Stimulated activated CD4-positive, alpha-beta T cell treated with anti-CD3 and anti-CD28 coated beads, Interleukin-1b, Interleukin-23, amount 100 ng/mL, for 48 hours (primary cell): ENCODE results near the gene CERS1.

ENCODE experiments used
- DNase-seq: peaks from one replicate; pipeline ENCODE4 v3.0.0-alpha.2; 2020

The CERS1 gene

GRCh38 chr19:18898607-18899408 lies 2.9 kb upstream of the CERS1 start:
- no peak for DNase-seq

DNA sequence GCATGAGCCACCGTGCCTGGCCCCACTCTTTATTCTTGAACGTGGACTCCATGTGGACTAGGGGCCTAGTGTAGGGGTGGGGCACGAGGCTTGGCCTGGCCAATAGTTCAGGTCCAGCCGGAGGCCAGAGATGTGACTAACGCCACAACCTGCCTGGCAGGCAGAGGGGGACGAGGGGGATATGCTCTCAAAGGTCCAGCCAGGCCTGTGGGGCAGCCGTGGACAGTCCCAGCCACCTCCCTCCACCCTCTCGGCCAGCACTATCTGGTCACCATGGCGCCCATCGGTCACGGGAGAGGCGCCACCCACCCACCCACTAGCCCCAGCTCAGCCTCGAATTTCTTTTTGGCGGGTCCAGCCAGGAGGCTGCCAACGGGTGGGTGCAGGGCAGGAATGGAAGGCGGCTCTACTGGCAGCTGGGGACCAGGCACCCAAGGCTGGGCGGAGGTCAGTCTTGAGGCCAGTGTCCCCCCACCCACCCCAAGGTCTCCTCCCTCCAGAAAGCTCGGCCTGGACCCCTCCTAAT lies 2.2 kb upstream of the CERS1 start:
- DNase-seq: no peak

DNA sequence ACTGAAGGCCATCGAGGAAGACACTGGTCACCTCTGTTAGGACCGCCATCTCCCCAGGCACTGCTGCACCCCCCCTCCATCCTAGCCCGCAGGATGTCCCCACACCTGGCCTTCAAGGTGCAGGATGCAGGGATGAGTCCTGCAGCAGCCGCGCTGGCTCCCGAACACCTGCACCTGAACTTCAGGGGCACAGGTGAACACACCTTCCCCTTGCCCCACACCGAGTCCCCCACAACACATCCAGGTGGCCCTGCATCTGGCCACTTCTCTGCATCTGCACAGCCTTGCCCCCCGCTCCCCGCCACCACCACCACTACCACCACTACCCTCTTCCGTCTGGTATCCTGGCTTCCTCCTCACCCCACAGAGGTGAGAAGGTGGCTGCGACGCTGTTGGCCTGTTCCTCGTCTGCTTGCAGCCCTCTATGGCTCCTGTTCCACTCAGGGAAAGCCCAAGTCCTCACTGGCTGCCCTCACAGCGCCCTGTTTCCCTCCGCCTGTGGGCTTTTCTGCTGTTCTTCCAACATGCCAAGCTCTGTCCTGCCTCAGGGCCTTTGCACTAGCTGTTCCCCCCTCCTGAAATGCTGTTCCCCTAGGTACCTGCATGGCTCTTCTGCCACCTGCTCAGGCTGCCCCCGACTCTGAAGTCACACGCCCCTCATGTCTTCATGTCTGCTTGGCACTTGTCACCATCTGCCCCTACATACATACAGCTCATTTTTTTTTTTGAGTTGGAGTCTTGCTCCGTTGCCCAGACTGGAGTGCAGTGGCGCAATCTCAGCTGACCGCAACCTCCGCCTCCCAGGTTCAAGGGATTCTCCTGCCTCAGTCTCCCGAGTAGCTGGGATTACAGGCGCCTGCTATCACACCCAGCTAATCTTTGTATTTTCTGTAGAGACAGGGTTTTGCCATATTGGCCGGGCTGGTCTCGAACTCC lies 1.4 kb upstream of the CERS1 start:
- no peak for DNase-seq

GRCh38 chr19:18896421-18896841 lies 473 bp upstream of the CERS1 start:
- DNase-seq: no peak

- no peak for DNase-seq
Measured at GRCh38 chr19:18895038-18895823, 727 bp downstream of the CERS1 start.

DNA sequence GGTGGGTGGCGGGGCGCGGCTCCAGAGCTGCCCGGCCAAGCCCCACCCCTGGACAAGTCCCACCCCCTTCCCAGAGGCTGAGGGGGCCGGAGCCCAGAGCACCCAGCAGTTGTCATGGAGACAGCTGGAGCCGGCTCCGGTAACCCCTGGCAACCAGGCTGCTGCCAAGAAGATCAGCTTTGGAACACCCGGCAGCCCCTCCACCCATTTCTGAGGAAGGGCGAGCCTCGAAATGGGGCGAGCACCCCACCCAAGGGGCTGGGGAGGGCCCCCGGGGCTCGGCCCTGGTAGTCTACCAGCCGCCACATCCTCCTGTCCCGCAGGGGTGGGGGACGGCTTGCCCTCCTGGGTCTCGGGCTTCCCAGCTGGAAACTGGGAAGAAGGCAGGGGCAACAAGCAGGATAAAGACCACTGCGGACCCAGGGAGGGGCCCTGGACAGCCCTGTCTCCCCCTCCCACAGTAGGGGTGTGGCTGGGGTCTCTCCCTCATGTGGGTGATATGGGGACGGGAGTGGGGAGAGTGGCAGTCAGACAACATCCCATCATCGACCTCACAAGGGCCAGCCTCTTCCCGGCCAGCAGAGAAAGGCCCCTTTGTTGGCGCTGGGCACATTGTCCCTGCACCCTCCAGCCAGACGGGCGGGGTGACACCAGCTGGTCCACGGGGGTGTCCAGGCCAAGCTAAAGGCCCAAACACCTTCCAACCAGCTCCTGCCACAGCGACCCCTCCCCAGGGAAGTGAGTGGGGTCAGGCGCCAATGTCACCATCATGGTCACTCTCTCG lies 1.5 kb downstream of the CERS1 start:
- no peak for DNase-seq

- no peak for DNase-seq
Measured at GRCh38 chr19:18893587-18894253, 2.2 kb downstream of the CERS1 start.

GRCh38 chr19:18889949-18890745 lies 5.8 kb downstream of the CERS1 start:
- no peak for DNase-seq

GRCh38 chr19:18886972-18887371 lies 9.0 kb downstream of the CERS1 start:
- DNase-seq: no peak

GRCh38 chr19:18883526-18884304 lies 12.2 kb downstream of the CERS1 start:
- DNase-seq: no peak

GRCh38 chr19:18881491-18881890 lies 14.5 kb downstream of the CERS1 start:
- no peak for DNase-seq

DNA sequence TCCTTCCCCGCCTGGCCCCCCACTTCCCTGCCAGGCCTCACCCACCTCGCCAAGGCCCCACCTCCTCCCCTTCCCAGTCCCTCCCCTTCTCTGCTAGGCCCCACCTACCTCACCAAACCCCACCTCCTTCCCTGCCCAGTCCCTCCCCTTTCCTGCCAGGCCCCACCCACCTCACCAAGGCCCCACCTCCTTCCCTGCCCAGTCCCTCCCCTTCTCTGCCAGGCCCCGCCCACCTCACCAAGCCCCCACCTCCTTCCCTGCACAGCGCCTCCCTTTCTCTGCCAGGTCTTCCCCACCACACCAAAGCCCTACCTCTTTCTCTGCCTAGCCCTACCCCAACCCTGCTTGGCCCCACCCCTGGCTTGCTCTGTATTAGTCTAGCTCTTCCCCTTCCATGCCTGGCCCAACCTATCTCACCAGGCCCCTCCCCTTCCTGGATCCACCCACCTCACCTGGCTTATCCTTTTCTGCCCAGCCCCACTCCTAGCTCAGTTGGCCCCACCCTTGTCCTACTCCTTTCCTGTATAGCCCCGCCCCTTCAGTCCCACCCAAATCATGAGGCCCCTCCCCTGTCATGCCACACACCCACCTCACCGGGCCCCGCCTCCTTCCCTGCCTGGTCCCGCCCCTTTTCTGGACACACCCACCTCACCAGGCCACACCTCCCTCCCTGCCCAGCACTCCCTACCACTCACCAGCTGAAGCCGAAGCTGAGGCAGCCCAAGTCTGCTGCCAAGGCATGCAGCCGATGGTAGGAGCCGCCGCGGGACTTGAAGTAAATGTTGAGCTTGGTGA lies 16.2 kb downstream of the CERS1 start:
- DNase-seq: peak; percentile 46

GRCh38 chr19:18878858-18879578 lies 16.9 kb downstream of the CERS1 start:
- no peak for DNase-seq

GRCh38 chr19:18878058-18878797 lies 17.7 kb downstream of the CERS1 start:
- no peak for DNase-seq

- DNase-seq: no peak
Measured at GRCh38 chr19:18876865-18877264, 19.1 kb downstream of the CERS1 start.

GRCh38 chr19:18875726-18876125 lies 20.2 kb downstream of the CERS1 start:
- no peak for DNase-seq

DNA sequence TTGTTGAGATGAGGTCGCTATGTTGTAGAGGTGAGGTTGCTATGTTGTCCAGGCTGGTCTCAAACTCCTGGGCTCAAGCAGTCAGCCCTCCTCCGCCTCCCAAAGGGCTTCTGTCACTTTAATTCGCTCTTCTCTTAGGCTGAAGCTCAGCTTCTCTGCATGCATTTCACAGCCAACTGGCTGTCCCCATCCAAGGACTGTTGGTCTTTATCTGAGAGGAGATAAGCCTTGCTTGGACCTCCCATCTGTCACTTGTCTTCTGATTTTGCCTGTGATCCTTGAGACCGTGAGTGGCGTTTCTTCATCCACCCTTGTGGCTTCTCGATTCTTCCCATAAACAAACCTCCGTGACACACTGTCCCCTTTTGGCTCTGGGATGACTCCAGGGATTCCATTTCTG lies 24.4 kb downstream of the CERS1 start:
- no peak for DNase-seq
